ENCODE data around the gene RAB2B.
"Not testable (repeated sequence)": the region's sequence is repeated elsewhere in the genome, so short reads cannot be mapped to it uniquely, and the experiment has no call there.

The RAB2B gene

GRCh38 chr14:21486640-21487087, 9.9 kb upstream of the RAB2B start:
- DNase-seq (ENCODE audit: low read depth), result peak; percentile 47

- no peak for DNase-seq (ENCODE audit: low read depth)
These were observed 235 bp downstream of the RAB2B start for GRCh38 chr14:21476523-21476924.

GRCh38 chr14:21475767-21476522, 814 bp downstream of the RAB2B start:
- DNase-seq (ENCODE audit: low read depth), result no peak

- DNase-seq (ENCODE audit: low read depth), result peak; percentile 62
These were observed 9.1 kb downstream of the RAB2B start for GRCh38 chr14:21467616-21468015.

GRCh38 chr14:21455912-21456667, 20.7 kb downstream of the RAB2B start, which contains the start of gene CHD8:
TSS of gene CHD8 (minus strand) at chr14:21456123. CDS start at chr14:21431643, 24,480 bp downstream.
- peak; percentile 99 for DNase-seq (ENCODE audit: low read depth)

GRCh38 chr14:21455592-21455911, 21.2 kb downstream of the RAB2B start:
- no peak for DNase-seq (ENCODE audit: low read depth)

- DNase-seq (ENCODE audit: low read depth), result no peak
These were observed 21.8 kb downstream of the RAB2B start for GRCh38 chr14:21454843-21455544.

GRCh38 chr14:21449899-21450216, 26.9 kb downstream of the RAB2B start:
- no peak for DNase-seq (ENCODE audit: low read depth)

GRCh38 chr14:21442657-21443056, 34.1 kb downstream of the RAB2B start:
- DNase-seq (ENCODE audit: low read depth), result not testable (repeated sequence)

- DNase-seq (ENCODE audit: low read depth), result no peak
These were observed 35.9 kb downstream of the RAB2B start for GRCh38 chr14:21440859-21441258.

GRCh38 chr14:21437063-21437901, 39.5 kb downstream of the RAB2B start:
- peak; percentile 99 for DNase-seq (ENCODE audit: low read depth)

- DNase-seq (ENCODE audit: low read depth), result no peak
These were observed 40.1 kb downstream of the RAB2B start for GRCh38 chr14:21436567-21437062.

GRCh38 chr14:21431126-21431525, 45.6 kb downstream of the RAB2B start:
- no peak for DNase-seq (ENCODE audit: low read depth)

GRCh38 chr14:21428930-21429329, 47.8 kb downstream of the RAB2B start:
- DNase-seq (ENCODE audit: low read depth), result no peak

- no peak for DNase-seq (ENCODE audit: low read depth)
These were observed 50.1 kb downstream of the RAB2B start for GRCh38 chr14:21426692-21427091.

- no peak for DNase-seq (ENCODE audit: low read depth)
These were observed 57.2 kb downstream of the RAB2B start for GRCh38 chr14:21419528-21419927.

- DNase-seq (ENCODE audit: low read depth), result no peak
These were observed 61.4 kb downstream of the RAB2B start for GRCh38 chr14:21415329-21415728.

GRCh38 chr14:21414137-21414631, 62.6 kb downstream of the RAB2B start:
- no peak for DNase-seq (ENCODE audit: low read depth)

Measured in GM04504 (cell line).